Adrenal gland (tissue), 5 donors: ENCODE measurements around the gene CREM.

Experiments
- POLR2A ChIP-seq, 2 donors: fragments of 450-650 bp; IDR thresholded peaks; one replicate each; pipeline ENCODE4 v1.6.1; 2017; ENCODE audit warnings: antibody characterized with exemption in 2 of 2, mild to moderate bottlenecking in 2 of 2, moderate library complexity in 1 of 2
- TF ChIP-seq, protein P1 (sequence below), 6 experiments: fragments of 450-650 bp in 4 of 6; fragments of 200-600 bp in 2 of 6; sonication (generic) in 1 of 6; IDR thresholded peaks; 1 replicate in 5 of 6; 2 replicates in 1 of 6; pipeline versions ENCODE4 v1.5.1 to v1.8.0; 2016 to 2021; ENCODE audit warnings: antibody characterized with exemption in 6 of 6, mild to moderate bottlenecking in 2 of 6, moderate library complexity in 1 of 6
- donor health status: DM: no; HTN: no; CAD: no.

DNA sequence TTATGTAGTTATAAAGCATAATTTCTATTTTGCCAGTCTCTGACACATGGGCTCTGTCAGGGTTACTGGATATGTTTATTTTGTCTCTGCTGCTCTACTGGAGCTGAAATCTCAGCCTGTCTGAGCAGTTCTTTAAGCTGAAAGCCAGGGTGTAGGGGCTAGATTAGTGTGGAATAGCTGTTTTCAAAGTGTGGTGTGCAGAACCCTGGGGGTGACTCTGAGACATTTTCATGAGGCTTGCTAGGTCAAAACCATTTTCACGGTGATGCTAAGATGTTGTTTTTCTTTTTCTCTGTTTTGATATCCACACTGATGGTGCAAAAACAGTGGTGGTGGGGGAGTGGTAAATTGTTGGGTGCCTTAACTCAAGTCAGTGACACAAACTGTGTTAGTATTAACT lies 45.5 kb downstream of the CREM start:
- TF ChIP-seq, protein P1, sequence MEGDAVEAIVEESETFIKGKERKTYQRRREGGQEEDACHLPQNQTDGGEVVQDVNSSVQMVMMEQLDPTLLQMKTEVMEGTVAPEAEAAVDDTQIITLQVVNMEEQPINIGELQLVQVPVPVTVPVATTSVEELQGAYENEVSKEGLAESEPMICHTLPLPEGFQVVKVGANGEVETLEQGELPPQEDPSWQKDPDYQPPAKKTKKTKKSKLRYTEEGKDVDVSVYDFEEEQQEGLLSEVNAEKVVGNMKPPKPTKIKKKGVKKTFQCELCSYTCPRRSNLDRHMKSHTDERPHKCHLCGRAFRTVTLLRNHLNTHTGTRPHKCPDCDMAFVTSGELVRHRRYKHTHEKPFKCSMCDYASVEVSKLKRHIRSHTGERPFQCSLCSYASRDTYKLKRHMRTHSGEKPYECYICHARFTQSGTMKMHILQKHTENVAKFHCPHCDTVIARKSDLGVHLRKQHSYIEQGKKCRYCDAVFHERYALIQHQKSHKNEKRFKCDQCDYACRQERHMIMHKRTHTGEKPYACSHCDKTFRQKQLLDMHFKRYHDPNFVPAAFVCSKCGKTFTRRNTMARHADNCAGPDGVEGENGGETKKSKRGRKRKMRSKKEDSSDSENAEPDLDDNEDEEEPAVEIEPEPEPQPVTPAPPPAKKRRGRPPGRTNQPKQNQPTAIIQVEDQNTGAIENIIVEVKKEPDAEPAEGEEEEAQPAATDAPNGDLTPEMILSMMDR (IDR thresholded peaks at IDR 0.05): no peak
- TF ChIP-seq POLR2A (IDR thresholded peaks at IDR 0.05): no peak
